ENCODE measurements around the gene TRIM52.

TRIM52 gene

GRCh38 chr5:181258576-181258975, 2.4 kb downstream of the TRIM52 start:
- DNase-seq (ENCODE audit: low read depth), result no peak

- no peak for DNase-seq (ENCODE audit: low read depth)
These were observed 4.9 kb downstream of the TRIM52 start for GRCh38 chr5:181255836-181256578.

GRCh38 chr5:181255276-181255675, 5.7 kb downstream of the TRIM52 start:
- no peak for DNase-seq (ENCODE audit: low read depth)

- DNase-seq (ENCODE audit: low read depth), result no peak
These were observed 12.7 kb downstream of the TRIM52 start for GRCh38 chr5:181248277-181248676.

GRCh38 chr5:181246276-181247049, 14.5 kb downstream of the TRIM52 start:
- DNase-seq (ENCODE audit: low read depth), result peak; percentile 69

GRCh38 chr5:181245427-181246275, 15.3 kb downstream of the TRIM52 start:
- DNase-seq (ENCODE audit: low read depth), result no peak

- DNase-seq (ENCODE audit: low read depth), result peak; percentile 93
These were observed 17.2 kb downstream of the TRIM52 start, which contains the start of gene RACK1 for GRCh38 chr5:181243564-181244343. Gene RACK1, minus strand, starts transcription at chr5:181243906. Its CDS starts 106 bp downstream, at chr5:181243800.

GRCh38 chr5:181243018-181243563, 17.9 kb downstream of the TRIM52 start:
- no peak for DNase-seq (ENCODE audit: low read depth)

GRCh38 chr5:181242031-181242451, 18.9 kb downstream of the TRIM52 start:
- no peak for DNase-seq (ENCODE audit: low read depth)

GRCh38 chr5:181241393-181241975, 19.5 kb downstream of the TRIM52 start:
- peak; percentile 90 for DNase-seq (ENCODE audit: low read depth)

- no peak for DNase-seq (ENCODE audit: low read depth)
These were observed 21.8 kb downstream of the TRIM52 start for GRCh38 chr5:181239062-181239663.

GRCh38 chr5:181237729-181238385, 23.1 kb downstream of the TRIM52 start:
- DNase-seq (ENCODE audit: low read depth), result no peak

- DNase-seq (ENCODE audit: low read depth), result no peak
These were observed 23.8 kb downstream of the TRIM52 start for GRCh38 chr5:181236954-181237641.

GRCh38 chr5:181236471-181236870, 24.5 kb downstream of the TRIM52 start:
- no peak for DNase-seq (ENCODE audit: low read depth)

- no peak for DNase-seq (ENCODE audit: low read depth)
These were observed 25.1 kb downstream of the TRIM52 start for GRCh38 chr5:181235689-181236366.

- no peak for DNase-seq (ENCODE audit: low read depth)
These were observed 25.6 kb downstream of the TRIM52 start for GRCh38 chr5:181235323-181235688.

- DNase-seq (ENCODE audit: low read depth), result no peak
These were observed 26.3 kb downstream of the TRIM52 start for GRCh38 chr5:181234455-181235306.
